ENCODE data around the gene TRMT112. TPM values are rescaled to one million over a fixed set of nuclear protein-coding genes. Genes with fewer than 3 reads are reported as not detected.

The TRMT112 gene
- total and polyA plus RNA-seq, 2 of the 4 experiments (the other 2 are of a cell fraction) = 173 to 202 TPM

- CTCF ChIA-PET = no interaction called here
- H3K56ac ChIP-seq (ENCODE audit: extremely low read depth, insufficient read depth, low read length) = no peak overlapping the region
- 90% methylated on average over 2 of the region's 4 CpGs; no CpG with 5 or more reads in 1 of the 2 experiments for WGBS, 2 experiments (ENCODE audit: extremely low coverage in 2 of 2, insufficient read length in 1 of 2)
- no peak overlapping the region for H4K91ac ChIP-seq (ENCODE audit: insufficient read depth, low read depth, low read length)
- no peak overlapping the region for H3K9ac ChIP-seq (ENCODE audit: low read depth, low read length)
- no peak overlapping the region for H2BK20ac ChIP-seq (ENCODE audit: low read depth, low read length)
- no peak overlapping the region for H2AFZ ChIP-seq (replicated peaks; ENCODE audit: low read length, poor library complexity)
- peaks cover 59% of the 10 kb centered on the region for H3K36me3 ChIP-seq (ENCODE audit: control insufficient read depth, insufficient read depth, low read length)
- no peak overlapping the region for H3K27ac ChIP-seq (ENCODE audit: insufficient read depth, low read length)
- H3K14ac ChIP-seq (replicated peaks; ENCODE audit: low read depth, low read length) = no peak overlapping the region
- dilution Hi-C loops (cut with HindIII; ENCODE audit: low sequenced_read_pairs, unreplicated experiment) = no loop called here
- in situ Hi-C loops (cut with MboI; ENCODE audit: low sequenced_read_pairs) = no loop called here
- no peak overlapping the region for H3K18ac ChIP-seq (ENCODE audit: low read depth, low read length)
- H2BK120ac ChIP-seq (ENCODE audit: low read depth, low read length) = no peak overlapping the region
- no peak overlapping the region for H3K4me3 ChIP-seq (ENCODE audit: insufficient read depth, low read depth, low read length)
- H3K79me1 ChIP-seq (ENCODE audit: low read depth in 1 of 2, low read length in 2 of 2) = peaks cover 5 to 49% of the 10 kb centered on the region in 2 experiments
- no peak overlapping the region for H3K23ac ChIP-seq (ENCODE audit: low read depth, low read length)
- H2AK5ac ChIP-seq (ENCODE audit: low read depth, low read length) = no peak overlapping the region
- TF ChIP-seq USF2 (IDR thresholded peaks at IDR 0.05; ENCODE audit: low read depth, low read length) (no peak), CEBPB (IDR thresholded peaks at IDR 0.05; ENCODE audit: low read depth, low read length) (no peak), MAZ (IDR thresholded peaks at IDR 0.05; ENCODE audit: borderline replicate concordance, low read depth, low read length) (no peak), MAFK (IDR thresholded peaks at IDR 0.05; ENCODE audit: low read depth, low read length) (no peak), MXI1 (IDR thresholded peaks at IDR 0.05; ENCODE audit: borderline replicate concordance, low read depth, low read length) (no peak), POLR2A (IDR thresholded peaks at IDR 0.05; ENCODE audit: low read depth, low read length) (no peak), NFE2L2 (IDR thresholded peaks at IDR 0.05; ENCODE audit: low read depth, low read length) (no peak)
- H2BK5ac ChIP-seq (ENCODE audit: low read depth, low read length, poor library complexity, severe bottlenecking) = no peak overlapping the region
- BruUV-seq (replicated peaks) = no TSS peak
- ATAC-seq (ENCODE audit: low read depth) (no peak), DNase-seq (no peak)
- H3K9me1 ChIP-seq (ENCODE audit: insufficient read depth, low read length) = peaks cover 7% of the 10 kb centered on the region
- no peaks in the 10 kb centered on the region for H3K27me3 ChIP-seq (ENCODE audit: control insufficient read depth, insufficient read depth, low read length)
- H4K20me1 ChIP-seq (ENCODE audit: insufficient read depth, low read length) = no peaks in the 10 kb centered on the region
- peaks cover 3% of the 10 kb centered on the region for H3K4me1 ChIP-seq (ENCODE audit: control insufficient read depth, insufficient read depth, low read length)
- POLR2A ChIA-PET (ENCODE audit: unreplicated experiment) = no interaction called here
- intact Hi-C loops (cut with micrococcal nuclease) = no loop called here
- H4K5ac ChIP-seq (ENCODE audit: low read depth, low read length) = no peak overlapping the region
- H4K8ac ChIP-seq (ENCODE audit: low read depth in 2 of 2, low read length in 2 of 2) = no peak overlapping the region
- H2AK9ac ChIP-seq (replicated peaks; ENCODE audit: low read depth, low read length, poor library complexity) = peak overlapping the region; percentile 16
- H3K4ac ChIP-seq (ENCODE audit: low read depth, low read length) = no peak overlapping the region
- H3K4me2 ChIP-seq (ENCODE audit: low read depth, low read length) = no peak overlapping the region
- no peak overlapping the region for H2BK15ac ChIP-seq (ENCODE audit: low read depth, low read length)
- no peaks in the 10 kb centered on the region for H3K9me3 ChIP-seq (ENCODE audit: control insufficient read depth, insufficient read depth, low read length)
Measured at GRCh38 chr11:64364911-64365310, 47.6 kb upstream of the TRMT112 start.

Measured in IMR-90 (cell line).